ENCODE measurements around the gene KIF13A. TPM values are rescaled to one million over a fixed set of nuclear protein-coding genes. Genes with fewer than 3 reads are reported as not detected.
"Not testable (repeated sequence)": the region's sequence is repeated elsewhere in the genome, so short reads cannot be mapped to it uniquely, and the experiment has no call there.

The KIF13A gene
- polyA plus RNA-seq, 4 donors = 24.9 to 34.9 (median 28.7) TPM

DNA sequence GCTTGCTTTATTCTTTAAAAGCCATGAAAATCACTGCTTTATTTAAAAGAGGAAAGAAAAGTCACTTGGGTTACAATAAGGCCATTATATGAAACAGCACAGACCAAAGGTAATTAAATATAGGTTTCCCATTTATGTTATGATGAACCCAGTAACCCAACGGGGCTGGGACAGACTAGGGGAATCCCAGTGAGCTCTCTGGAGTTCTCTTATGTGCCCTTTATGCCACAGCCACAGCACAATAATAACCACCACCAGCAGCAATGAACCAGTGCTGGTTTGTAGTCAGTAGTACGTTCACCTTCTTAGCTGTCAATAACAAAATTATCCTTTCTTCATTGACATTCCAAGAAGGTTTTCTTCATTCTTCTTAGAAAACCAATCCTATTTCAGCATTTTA is 87.4 kb downstream of the KIF13A start:
- 72 to 80% (median 75%) methylated on average over 2 of the region's 2 CpGs for WGBS, 3 donors
- Histone ChIP-seq H3K27me3 (ENCODE audit: control insufficient read depth in 3 of 3, insufficient read depth in 3 of 3, low read length in 3 of 3) (no peaks in the 10 kb centered on the region), H3K4me1 (ENCODE audit: control insufficient read depth in 3 of 3, insufficient read depth in 2 of 3, low read depth in 1 of 3, low read length in 2 of 3) (no peaks in the 10 kb centered on the region), H3K36me3 (ENCODE audit: control insufficient read depth in 3 of 3, insufficient read depth in 2 of 3, low read depth in 1 of 3, low read length in 3 of 3) (peaks cover 0 to 7% (median 0%) of the 10 kb centered on the region in 3 donors), H3K4me3 (ENCODE audit: low read depth in 1 of 3, low read length in 3 of 3) (no peak overlapping the region), H3K9me3 (ENCODE audit: control insufficient read depth in 2 of 2, insufficient read depth in 1 of 2, low read depth in 1 of 2, low read length in 1 of 2) (peaks cover 1 to 15% of the 10 kb centered on the region in 2 donors), H3K27ac (ENCODE audit: low read depth in 1 of 3, low read length in 2 of 3) (no peak overlapping the region)
- FAIRE-seq (no peak), DNase-seq (no peak)

DNA sequence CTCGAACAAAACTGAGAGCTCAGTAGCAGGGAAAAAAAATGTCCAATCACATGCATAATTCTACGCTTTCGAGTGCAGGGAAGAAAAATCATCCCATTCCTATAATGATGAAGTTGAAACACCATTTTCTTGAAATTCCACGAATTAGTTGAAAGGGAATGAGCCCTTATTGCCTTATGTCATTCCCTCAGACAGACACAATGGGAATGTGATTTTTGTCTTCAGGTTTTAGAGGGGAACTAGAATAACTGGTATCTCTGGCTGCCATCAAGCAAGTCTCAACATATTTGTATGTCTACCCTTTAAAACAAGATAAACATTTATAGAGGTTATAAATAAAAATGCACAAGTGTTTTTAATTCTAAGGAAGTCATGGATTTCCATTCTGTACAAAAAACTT is 87.9 kb downstream of the KIF13A start:
- H3K4me3 ChIP-seq (ENCODE audit: low read depth in 1 of 3, low read length in 3 of 3) = no peak overlapping the region
- no peaks in the 10 kb centered on the region for H3K27me3 ChIP-seq (ENCODE audit: control insufficient read depth in 3 of 3, insufficient read depth in 3 of 3, low read length in 3 of 3)
- H3K36me3 ChIP-seq (ENCODE audit: control insufficient read depth in 3 of 3, insufficient read depth in 2 of 3, low read depth in 1 of 3, low read length in 3 of 3) = peaks cover 0 to 7% (median 0%) of the 10 kb centered on the region in 3 donors
- DNase-seq (no peak), FAIRE-seq (no peak)
- no peak overlapping the region for H3K27ac ChIP-seq (ENCODE audit: low read depth in 1 of 3, low read length in 2 of 3)
- peaks cover 1 to 17% of the 10 kb centered on the region in 2 donors for H3K9me3 ChIP-seq (ENCODE audit: control insufficient read depth in 2 of 2, insufficient read depth in 1 of 2, low read depth in 1 of 2, low read length in 1 of 2)
- 79 to 88% (median 87%) methylated on average over 4 of the region's 4 CpGs for WGBS, 3 donors
- H3K4me1 ChIP-seq (ENCODE audit: control insufficient read depth in 3 of 3, insufficient read depth in 2 of 3, low read depth in 1 of 3, low read length in 2 of 3) = no peaks in the 10 kb centered on the region

DNA sequence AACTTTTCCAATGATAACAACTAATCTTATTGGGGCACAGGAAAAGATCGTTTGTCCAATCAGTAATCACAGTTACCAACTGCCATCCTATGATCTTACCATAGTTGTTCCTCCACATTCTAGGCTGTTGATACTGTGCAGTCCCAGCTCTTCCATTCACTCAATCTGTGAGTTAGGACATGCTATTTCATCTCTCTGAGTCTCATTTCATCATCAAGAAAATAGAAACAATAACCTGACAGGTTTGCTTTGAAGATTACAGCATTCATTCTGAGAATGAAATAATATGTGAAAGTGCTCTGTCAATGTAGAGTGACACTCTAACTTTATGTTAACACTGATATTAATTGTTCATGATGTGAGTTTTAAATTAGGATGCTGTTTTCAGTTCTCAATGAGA is 89.8 kb downstream of the KIF13A start:
- no peak overlapping the region for H3K27ac ChIP-seq (ENCODE audit: low read depth in 1 of 3, low read length in 2 of 3)
- H3K27me3 ChIP-seq (ENCODE audit: control insufficient read depth in 3 of 3, insufficient read depth in 3 of 3, low read length in 3 of 3) = no peaks in the 10 kb centered on the region
- H3K4me3 ChIP-seq (ENCODE audit: low read depth in 1 of 3, low read length in 3 of 3) = no peak overlapping the region
- peaks cover 0 to 7% (median 3%) of the 10 kb centered on the region in 3 donors for H3K36me3 ChIP-seq (ENCODE audit: control insufficient read depth in 3 of 3, insufficient read depth in 2 of 3, low read depth in 1 of 3, low read length in 3 of 3)
- FAIRE-seq = no peak
- 69 to 98% (median 96%) methylated on average over 1 of the region's 1 CpG for WGBS, 3 donors
- H3K4me1 ChIP-seq (ENCODE audit: control insufficient read depth in 3 of 3, insufficient read depth in 2 of 3, low read depth in 1 of 3, low read length in 2 of 3) = no peaks in the 10 kb centered on the region
- H3K9me3 ChIP-seq (ENCODE audit: control insufficient read depth in 2 of 2, insufficient read depth in 1 of 2, low read depth in 1 of 2, low read length in 1 of 2) = peaks cover 1 to 23% of the 10 kb centered on the region in 2 donors
- no peak for DNase-seq

DNA sequence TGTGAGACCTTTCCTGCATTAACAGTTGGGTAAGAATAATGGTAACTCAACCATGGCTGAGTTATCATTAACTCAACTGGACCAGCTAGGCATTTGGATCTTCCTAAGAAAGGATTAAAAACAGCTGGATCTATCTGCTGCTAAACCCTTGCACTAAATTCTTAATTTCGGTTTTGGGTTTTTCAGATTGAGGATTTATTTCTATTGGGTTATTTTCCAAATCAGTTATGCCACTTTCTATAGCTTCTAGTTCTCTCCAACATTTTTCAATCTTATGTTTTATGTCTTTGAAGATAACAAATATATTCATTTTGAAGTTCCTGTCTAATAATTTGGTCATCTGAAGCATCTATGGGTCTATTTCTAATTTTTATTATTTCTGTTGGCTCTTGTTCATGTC is 92.5 kb downstream of the KIF13A start:
- FAIRE-seq = no peak
- peaks cover 1 to 17% of the 10 kb centered on the region in 2 donors for H3K9me3 ChIP-seq (ENCODE audit: control insufficient read depth in 2 of 2, insufficient read depth in 1 of 2, low read depth in 1 of 2, low read length in 1 of 2)
- 94 to 100% (median 95%) methylated on average over 1 of the region's 1 CpG for WGBS, 3 donors
- H3K4me1 ChIP-seq (ENCODE audit: control insufficient read depth in 3 of 3, insufficient read depth in 2 of 3, low read depth in 1 of 3, low read length in 2 of 3) = no peaks in the 10 kb centered on the region
- no peak overlapping the region for H3K4me3 ChIP-seq (ENCODE audit: low read depth in 1 of 3, low read length in 3 of 3)
- H3K27ac ChIP-seq (ENCODE audit: low read depth in 1 of 3, low read length in 2 of 3) = no peak overlapping the region
- DNase-seq = no peak
- H3K36me3 ChIP-seq (ENCODE audit: control insufficient read depth in 3 of 3, insufficient read depth in 2 of 3, low read depth in 1 of 3, low read length in 3 of 3) = peaks cover 0 to 7% (median 5%) of the 10 kb centered on the region in 3 donors
- H3K27me3 ChIP-seq (ENCODE audit: control insufficient read depth in 3 of 3, insufficient read depth in 3 of 3, low read length in 3 of 3) = no peaks in the 10 kb centered on the region

DNA sequence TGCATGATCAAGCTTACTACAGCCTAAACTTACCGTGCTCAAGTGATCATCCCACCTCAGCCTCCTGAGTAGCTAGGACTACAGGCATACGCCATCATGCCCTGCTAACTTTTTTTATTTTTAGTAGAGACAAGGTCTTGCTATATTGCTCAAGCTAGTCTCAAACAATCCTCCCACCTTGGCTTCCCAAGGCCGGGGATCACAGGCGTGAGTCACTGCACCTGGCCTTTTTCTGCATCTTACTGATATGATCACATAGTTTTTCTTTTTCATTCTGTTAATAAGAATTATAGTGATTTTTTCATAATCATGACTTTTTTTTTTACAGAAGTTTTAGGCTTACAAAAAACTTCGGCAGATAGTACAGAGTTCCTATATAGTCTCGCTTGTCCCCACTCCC is 93.2 kb downstream of the KIF13A start:
- Histone ChIP-seq H3K4me3 (ENCODE audit: low read depth in 1 of 3, low read length in 3 of 3) (no peak overlapping the region), H3K27ac (ENCODE audit: low read depth in 1 of 3, low read length in 2 of 3) (no peak overlapping the region), H3K4me1 (ENCODE audit: control insufficient read depth in 3 of 3, insufficient read depth in 2 of 3, low read depth in 1 of 3, low read length in 2 of 3) (no peaks in the 10 kb centered on the region), H3K36me3 (ENCODE audit: control insufficient read depth in 3 of 3, insufficient read depth in 2 of 3, low read depth in 1 of 3, low read length in 3 of 3) (peaks cover 0 to 7% (median 5%) of the 10 kb centered on the region in 3 donors), H3K27me3 (ENCODE audit: control insufficient read depth in 3 of 3, insufficient read depth in 3 of 3, low read length in 3 of 3) (no peaks in the 10 kb centered on the region), H3K9me3 (ENCODE audit: control insufficient read depth in 2 of 2, insufficient read depth in 1 of 2, low read depth in 1 of 2, low read length in 1 of 2) (peaks cover 1 to 17% of the 10 kb centered on the region in 2 donors)
- DNase-seq = no peak
- 95 to 98% (median 96%) methylated on average over 6 of the region's 6 CpGs for WGBS, 3 donors
- no peak for FAIRE-seq

DNA sequence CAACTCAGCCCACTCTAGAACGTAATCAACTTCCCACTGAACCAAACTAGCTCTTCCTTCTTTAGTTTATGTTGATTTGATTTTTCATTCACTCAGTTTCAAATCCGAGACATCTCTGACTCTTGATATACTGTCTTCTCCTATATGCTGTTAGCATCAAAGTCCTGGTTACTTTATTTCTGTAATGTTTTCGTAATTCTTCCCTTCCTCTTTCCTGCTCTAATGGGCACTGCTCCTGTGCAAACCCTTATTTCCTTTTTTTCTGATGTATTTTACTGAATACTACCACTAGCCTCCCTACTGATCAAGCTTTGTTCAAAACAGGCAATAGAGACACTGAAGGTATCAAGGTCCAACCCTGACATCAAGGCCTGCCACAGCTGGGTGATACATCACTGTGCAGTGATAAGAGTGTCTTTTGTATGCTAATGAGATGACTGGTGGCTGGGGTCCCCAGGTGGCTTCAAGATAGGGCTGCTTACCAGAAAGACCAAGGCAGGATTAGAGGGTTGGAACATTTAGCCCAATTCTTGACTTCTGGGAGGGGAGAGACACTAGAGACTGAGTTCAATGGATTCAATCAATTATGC is 95.2 kb downstream of the KIF13A start:
- Histone ChIP-seq H3K27me3 (ENCODE audit: control insufficient read depth in 3 of 3, insufficient read depth in 3 of 3, low read length in 3 of 3) (no peaks in the 10 kb centered on the region), H3K27ac (ENCODE audit: low read depth in 1 of 3, low read length in 2 of 3) (no peak overlapping the region), H3K4me3 (ENCODE audit: low read depth in 1 of 3, low read length in 3 of 3) (no peak overlapping the region), H3K36me3 (ENCODE audit: control insufficient read depth in 3 of 3, insufficient read depth in 2 of 3, low read depth in 1 of 3, low read length in 3 of 3) (peaks cover 0 to 5% (median 3%) of the 10 kb centered on the region in 3 donors), H3K9me3 (ENCODE audit: control insufficient read depth in 2 of 2, insufficient read depth in 1 of 2, low read depth in 1 of 2, low read length in 1 of 2) (peaks cover 1 to 17% of the 10 kb centered on the region in 2 donors), H3K4me1 (ENCODE audit: control insufficient read depth in 3 of 3, insufficient read depth in 2 of 3, low read depth in 1 of 3, low read length in 2 of 3) (no peaks in the 10 kb centered on the region)
- 77 to 95% (median 92%) methylated on average over 3 of the region's 3 CpGs for WGBS, 3 donors
- no peak for FAIRE-seq
- DNase-seq = no peak

DNA sequence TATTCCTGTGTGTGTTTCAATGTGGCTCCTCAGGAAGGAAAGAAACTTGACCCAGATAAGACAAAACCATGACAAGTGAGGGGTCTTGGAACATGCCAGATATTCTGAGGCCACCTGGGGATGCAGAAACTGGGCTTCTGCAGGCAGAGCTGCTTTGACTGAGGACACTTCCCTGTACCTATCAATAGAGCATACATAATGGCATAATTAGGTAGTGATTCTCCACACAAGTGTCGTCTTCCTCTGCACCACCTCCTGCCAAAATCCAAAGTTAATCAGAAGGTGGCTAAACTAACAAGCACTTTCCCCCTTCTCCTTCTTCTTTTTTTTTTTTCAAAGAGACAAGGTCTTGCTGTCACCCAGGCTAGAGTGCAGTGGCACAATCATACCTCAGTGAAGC is 97.1 kb downstream of the KIF13A start:
- Histone ChIP-seq H3K27me3 (ENCODE audit: control insufficient read depth in 3 of 3, insufficient read depth in 3 of 3, low read length in 3 of 3) (no peaks in the 10 kb centered on the region), H3K4me1 (ENCODE audit: control insufficient read depth in 3 of 3, insufficient read depth in 2 of 3, low read depth in 1 of 3, low read length in 2 of 3) (peaks cover 0 to 3% (median 3%) of the 10 kb centered on the region in 3 donors), H3K27ac (ENCODE audit: low read depth in 1 of 3, low read length in 2 of 3) (no peak overlapping the region), H3K4me3 (ENCODE audit: low read depth in 1 of 3, low read length in 3 of 3) (no peak overlapping the region), H3K9me3 (ENCODE audit: control insufficient read depth in 2 of 2, insufficient read depth in 1 of 2, low read depth in 1 of 2, low read length in 1 of 2) (peaks cover 0 to 10% of the 10 kb centered on the region in 2 donors), H3K36me3 (ENCODE audit: control insufficient read depth in 3 of 3, insufficient read depth in 2 of 3, low read depth in 1 of 3, low read length in 3 of 3) (peaks cover 0 to 5% (median 0%) of the 10 kb centered on the region in 3 donors)
- DNase-seq = no peak
- WGBS, 3 donors = 53 to 81% (median 57%) methylated on average over 1 of the region's 1 CpG
- no peak for FAIRE-seq

DNA sequence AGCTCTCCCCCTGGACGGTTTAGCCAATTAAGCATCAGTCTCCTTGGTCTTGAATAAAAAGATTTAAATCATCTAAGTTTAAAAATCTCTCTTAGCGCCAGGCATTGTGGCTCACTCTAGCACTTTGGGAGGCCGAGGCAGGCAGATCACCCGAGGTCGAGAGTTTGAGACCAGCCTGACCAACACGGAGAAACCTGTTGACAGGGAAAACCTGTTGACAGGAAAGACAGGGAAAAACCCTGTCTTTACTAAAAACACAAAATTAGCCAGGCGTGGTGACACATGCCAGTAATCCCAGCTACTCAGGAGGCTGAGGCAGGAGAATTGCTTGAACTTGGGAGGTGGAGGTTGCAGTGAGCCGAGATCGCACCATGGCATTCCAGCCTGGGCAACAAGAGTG is 97.7 kb downstream of the KIF13A start:
- 91 to 92% (median 92%) methylated on average over 9 of the region's 9 CpGs for WGBS, 3 donors
- DNase-seq; H3K9me3 ChIP-seq (ENCODE audit: control insufficient read depth in 2 of 2, insufficient read depth in 1 of 2, low read depth in 1 of 2, low read length in 1 of 2); H3K27me3 ChIP-seq (ENCODE audit: control insufficient read depth in 3 of 3, insufficient read depth in 3 of 3, low read length in 3 of 3); FAIRE-seq; H3K4me1 ChIP-seq (ENCODE audit: control insufficient read depth in 3 of 3, insufficient read depth in 2 of 3, low read depth in 1 of 3, low read length in 2 of 3); H3K27ac ChIP-seq (ENCODE audit: low read depth in 1 of 3, low read length in 2 of 3); H3K36me3 ChIP-seq (ENCODE audit: control insufficient read depth in 3 of 3, insufficient read depth in 2 of 3, low read depth in 1 of 3, low read length in 3 of 3); H3K4me3 ChIP-seq (ENCODE audit: low read depth in 1 of 3, low read length in 3 of 3): not testable (repeated sequence)

DNA sequence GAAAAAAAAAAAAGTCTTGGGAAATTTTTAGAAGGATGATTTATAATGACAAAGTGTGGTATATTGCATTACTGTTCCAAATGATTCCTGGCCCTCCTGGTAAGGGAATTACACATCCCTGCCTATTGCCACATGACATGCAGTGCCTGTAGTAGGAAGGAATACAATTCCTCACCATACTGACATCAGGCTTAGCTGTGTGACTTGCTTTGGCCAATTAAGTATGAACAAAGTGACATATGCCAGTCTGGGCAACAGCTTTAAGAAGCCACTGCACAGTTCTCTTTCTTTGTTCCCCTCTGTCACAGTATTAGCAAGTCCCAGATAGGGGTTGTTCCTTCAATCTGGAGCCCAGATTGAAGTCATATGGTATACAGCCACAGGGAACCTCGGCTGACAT is 100.5 kb downstream of the KIF13A start:
- Histone ChIP-seq H3K4me1 (ENCODE audit: control insufficient read depth in 3 of 3, insufficient read depth in 2 of 3, low read depth in 1 of 3, low read length in 2 of 3) (peaks cover 5 to 14% (median 7%) of the 10 kb centered on the region in 3 donors), H3K36me3 (ENCODE audit: control insufficient read depth in 3 of 3, insufficient read depth in 2 of 3, low read depth in 1 of 3, low read length in 3 of 3) (peaks cover 0 to 2% (median 2%) of the 10 kb centered on the region in 3 donors), H3K27me3 (ENCODE audit: control insufficient read depth in 3 of 3, insufficient read depth in 3 of 3, low read length in 3 of 3) (no peaks in the 10 kb centered on the region), H3K27ac (ENCODE audit: low read depth in 1 of 3, low read length in 2 of 3) (no peak overlapping the region), H3K9me3 (ENCODE audit: control insufficient read depth in 2 of 2, insufficient read depth in 1 of 2, low read depth in 1 of 2, low read length in 1 of 2) (no peaks in the 10 kb centered on the region), H3K4me3 (ENCODE audit: low read depth in 1 of 3, low read length in 3 of 3) (no peak overlapping the region)
- FAIRE-seq (no peak), DNase-seq (no peak)
- WGBS, 3 donors = 77 to 91% (median 85%) methylated on average over 1 of the region's 1 CpG

Measured in small intestine (tissue), 7 donors.